ENCODE data around the gene RABEP2.

The RABEP2 gene

GRCh38 chr16:28967156-28967555 lies 42.1 kb upstream of the RABEP2 start:
- Histone ChIP-seq H2BK15ac (ENCODE audit: low read length) (no peak overlapping the region), H3K14ac (ENCODE audit: low read length) (no peak overlapping the region), H3K4me3 (ENCODE audit: low read length in 2 of 2) (no peak overlapping the region), H3K9me3 (replicated peaks in 1 of 2; ENCODE audit: control insufficient read depth in 2 of 2, insufficient read depth in 1 of 2, low read depth in 1 of 2, low read length in 2 of 2) (no peaks in the 10 kb centered on the region), H4K91ac (ENCODE audit: low read depth, low read length, poor library complexity) (no peak overlapping the region), H4K8ac (ENCODE audit: low read depth, low read length) (no peak overlapping the region), H2AFZ (ENCODE audit: low read length) (no peak overlapping the region), H3K27ac (replicated peaks; ENCODE audit: low read length) (no peak overlapping the region), H3K18ac (ENCODE audit: low read length) (no peak overlapping the region), H3K23ac (ENCODE audit: low read depth, low read length, poor library complexity) (no peak overlapping the region), H3K27me3 (ENCODE audit: control insufficient read depth in 3 of 3, insufficient read depth in 3 of 3, low read depth in 1 of 3, low read length in 3 of 3) (no peaks in the 10 kb centered on the region), H3K4me2 (ENCODE audit: insufficient read depth, low read length, poor library complexity, severe bottlenecking) (no peak overlapping the region), H3K9ac (ENCODE audit: low read depth, low read length, poor library complexity) (no peak overlapping the region), H2BK12ac (ENCODE audit: low read length) (no peak overlapping the region), H3K79me1 (ENCODE audit: low read depth, low read length) (peaks cover 4% of the 10 kb centered on the region), H3K4me1 (ENCODE audit: control insufficient read depth in 2 of 2, insufficient read depth in 1 of 2, low read depth in 1 of 2, low read length in 2 of 2) (no peaks in the 10 kb centered on the region), H3K4ac (ENCODE audit: low read length) (no peak overlapping the region), H2BK5ac (ENCODE audit: low read length) (no peak overlapping the region), H3K36me3 (replicated peaks in 1 of 2; ENCODE audit: control insufficient read depth in 2 of 2, insufficient read depth in 2 of 2, low read length in 2 of 2) (peaks cover 26 to 39% of the 10 kb centered on the region in 2 donors), H2BK120ac (ENCODE audit: low read depth, low read length) (no peak overlapping the region), H2AK5ac (ENCODE audit: low read depth, low read length) (no peak overlapping the region)
- WGBS, 2 donors (ENCODE audit: extremely low coverage in 2 of 2, insufficient read length in 2 of 2, insufficient replicate concordance in 1 of 2), result no CpG with 5 or more reads among the region's 4 CpGs
- DNase-seq (ENCODE audit: low spot score), result no peak

- Histone ChIP-seq H2AFZ (ENCODE audit: low read length) (no peak overlapping the region), H3K9me3 (replicated peaks in 1 of 2; ENCODE audit: control insufficient read depth in 2 of 2, insufficient read depth in 1 of 2, low read depth in 1 of 2, low read length in 2 of 2) (no peaks in the 10 kb centered on the region), H3K14ac (ENCODE audit: low read length) (no peak overlapping the region), H3K4me1 (ENCODE audit: control insufficient read depth in 2 of 2, insufficient read depth in 1 of 2, low read depth in 1 of 2, low read length in 2 of 2) (no peaks in the 10 kb centered on the region), H2AK5ac (ENCODE audit: low read depth, low read length) (no peak overlapping the region), H3K4me3 (ENCODE audit: low read length in 2 of 2) (no peak overlapping the region), H2BK5ac (ENCODE audit: low read length) (no peak overlapping the region), H2BK12ac (ENCODE audit: low read length) (no peak overlapping the region), H3K36me3 (replicated peaks in 1 of 2; ENCODE audit: control insufficient read depth in 2 of 2, insufficient read depth in 2 of 2, low read length in 2 of 2) (peaks cover 32 to 63% of the 10 kb centered on the region in 2 donors), H3K4ac (ENCODE audit: low read length) (no peak overlapping the region), H4K8ac (ENCODE audit: low read depth, low read length) (no peak overlapping the region), H3K18ac (ENCODE audit: low read length) (no peak overlapping the region), H3K27ac (replicated peaks; ENCODE audit: low read length) (no peak overlapping the region), H3K27me3 (ENCODE audit: control insufficient read depth in 3 of 3, insufficient read depth in 3 of 3, low read depth in 1 of 3, low read length in 3 of 3) (no peaks in the 10 kb centered on the region), H3K9ac (ENCODE audit: low read depth, low read length, poor library complexity) (no peak overlapping the region), H2BK120ac (ENCODE audit: low read depth, low read length) (no peak overlapping the region), H3K23ac (ENCODE audit: low read depth, low read length, poor library complexity) (no peak overlapping the region), H2BK15ac (ENCODE audit: low read length) (no peak overlapping the region), H3K79me1 (ENCODE audit: low read depth, low read length) (peaks cover 4% of the 10 kb centered on the region), H3K4me2 (ENCODE audit: insufficient read depth, low read length, poor library complexity, severe bottlenecking) (no peak overlapping the region), H4K91ac (ENCODE audit: low read depth, low read length, poor library complexity) (no peak overlapping the region)
- DNase-seq (ENCODE audit: low spot score), result no peak
- WGBS, 2 donors (ENCODE audit: extremely low coverage in 2 of 2, insufficient read length in 2 of 2, insufficient replicate concordance in 1 of 2), result no CpG with 5 or more reads among the region's 2 CpGs
Measured at GRCh38 chr16:28964496-28964895, 39.5 kb upstream of the RABEP2 start.

- Histone ChIP-seq H3K4me1 (ENCODE audit: control insufficient read depth in 2 of 2, insufficient read depth in 1 of 2, low read depth in 1 of 2, low read length in 2 of 2) (no peaks in the 10 kb centered on the region), H3K79me1 (ENCODE audit: low read depth, low read length) (peaks cover 4% of the 10 kb centered on the region), H3K23ac (ENCODE audit: low read depth, low read length, poor library complexity) (no peak overlapping the region), H3K4me3 (ENCODE audit: low read length in 2 of 2) (no peak overlapping the region), H3K36me3 (replicated peaks in 1 of 2; ENCODE audit: control insufficient read depth in 2 of 2, insufficient read depth in 2 of 2, low read length in 2 of 2) (peaks cover 33 to 67% of the 10 kb centered on the region in 2 donors), H2BK5ac (ENCODE audit: low read length) (no peak overlapping the region), H4K8ac (ENCODE audit: low read depth, low read length) (no peak overlapping the region), H3K4ac (ENCODE audit: low read length) (no peak overlapping the region), H3K27me3 (ENCODE audit: control insufficient read depth in 3 of 3, insufficient read depth in 3 of 3, low read depth in 1 of 3, low read length in 3 of 3) (no peaks in the 10 kb centered on the region), H3K9me3 (replicated peaks in 1 of 2; ENCODE audit: control insufficient read depth in 2 of 2, insufficient read depth in 1 of 2, low read depth in 1 of 2, low read length in 2 of 2) (no peaks in the 10 kb centered on the region), H2BK120ac (ENCODE audit: low read depth, low read length) (no peak overlapping the region), H3K18ac (ENCODE audit: low read length) (no peak overlapping the region), H3K27ac (replicated peaks; ENCODE audit: low read length) (no peak overlapping the region), H3K4me2 (ENCODE audit: insufficient read depth, low read length, poor library complexity, severe bottlenecking) (no peak overlapping the region), H2BK15ac (ENCODE audit: low read length) (no peak overlapping the region), H3K14ac (ENCODE audit: low read length) (no peak overlapping the region), H2AFZ (ENCODE audit: low read length) (no peak overlapping the region), H2AK5ac (ENCODE audit: low read depth, low read length) (no peak overlapping the region), H3K9ac (ENCODE audit: low read depth, low read length, poor library complexity) (no peak overlapping the region), H4K91ac (ENCODE audit: low read depth, low read length, poor library complexity) (no peak overlapping the region), H2BK12ac (ENCODE audit: low read length) (no peak overlapping the region)
- DNase-seq (ENCODE audit: low spot score), result no peak
- no CpG with 5 or more reads among the region's 3 CpGs for WGBS, 2 donors (ENCODE audit: extremely low coverage in 2 of 2, insufficient read length in 2 of 2, insufficient replicate concordance in 1 of 2)
Measured at GRCh38 chr16:28964072-28964471, 39.0 kb upstream of the RABEP2 start.

DNA sequence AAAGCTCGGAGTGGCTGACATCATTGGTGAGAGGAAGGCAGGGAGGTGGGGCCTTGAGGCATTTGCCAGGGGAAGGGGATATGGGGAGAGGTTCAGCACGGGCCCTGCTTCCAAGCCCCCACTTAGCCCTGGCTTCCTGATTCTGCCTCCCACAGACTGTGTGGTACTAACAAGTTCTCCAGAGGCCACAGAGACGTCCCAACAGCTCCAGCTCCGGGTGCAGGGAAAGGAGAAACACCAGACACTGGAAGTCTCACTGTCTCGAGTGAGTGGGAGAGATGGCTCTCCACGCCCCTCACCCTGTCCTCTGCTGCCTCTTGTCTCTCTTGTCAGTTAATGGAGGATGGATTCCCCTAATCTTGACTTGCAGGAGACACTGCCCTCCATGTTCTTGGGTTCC lies 33.8 kb upstream of the RABEP2 start:
- WGBS, 2 donors (ENCODE audit: extremely low coverage in 2 of 2, insufficient read length in 2 of 2, insufficient replicate concordance in 1 of 2), result no CpG with 5 or more reads among the region's 6 CpGs
- Histone ChIP-seq H3K36me3 (replicated peaks in 1 of 2; ENCODE audit: control insufficient read depth in 2 of 2, insufficient read depth in 2 of 2, low read length in 2 of 2) (peaks cover 57 to 96% of the 10 kb centered on the region in 2 donors), H3K18ac (ENCODE audit: low read length) (no peak overlapping the region)

More for the DNA sequence above, 33.8 kb upstream of the RABEP2 start:
- H3K4me1 ChIP-seq (ENCODE audit: control insufficient read depth in 2 of 2, insufficient read depth in 1 of 2, low read depth in 1 of 2, low read length in 2 of 2), result no peaks in the 10 kb centered on the region
- H3K79me1 ChIP-seq (ENCODE audit: low read depth, low read length), result peaks cover 5% of the 10 kb centered on the region
- H2BK12ac ChIP-seq (ENCODE audit: low read length), result no peak overlapping the region
- H3K14ac ChIP-seq (ENCODE audit: low read length), result no peak overlapping the region
- no peak overlapping the region for H2AFZ ChIP-seq (ENCODE audit: low read length)
- no peak overlapping the region for H3K4ac ChIP-seq (ENCODE audit: low read length)
- H2BK5ac ChIP-seq (ENCODE audit: low read length), result no peak overlapping the region
- H3K4me3 ChIP-seq (ENCODE audit: low read length in 2 of 2), result no peak overlapping the region
- no peak overlapping the region for H3K27ac ChIP-seq (replicated peaks; ENCODE audit: low read length)
- no peak overlapping the region for H2BK120ac ChIP-seq (ENCODE audit: low read depth, low read length)
- no peak overlapping the region for H4K91ac ChIP-seq (ENCODE audit: low read depth, low read length, poor library complexity)
- H3K9ac ChIP-seq (ENCODE audit: low read depth, low read length, poor library complexity), result no peak overlapping the region
- DNase-seq (ENCODE audit: low spot score), result no peak
- H3K9me3 ChIP-seq (replicated peaks in 1 of 2; ENCODE audit: control insufficient read depth in 2 of 2, insufficient read depth in 1 of 2, low read depth in 1 of 2, low read length in 2 of 2), result no peaks in the 10 kb centered on the region
- H3K4me2 ChIP-seq (ENCODE audit: insufficient read depth, low read length, poor library complexity, severe bottlenecking), result no peak overlapping the region
- no peak overlapping the region for H2AK5ac ChIP-seq (ENCODE audit: low read depth, low read length)
- no peaks in the 10 kb centered on the region for H3K27me3 ChIP-seq (ENCODE audit: control insufficient read depth in 3 of 3, insufficient read depth in 3 of 3, low read depth in 1 of 3, low read length in 3 of 3)
- no peak overlapping the region for H3K23ac ChIP-seq (ENCODE audit: low read depth, low read length, poor library complexity)
- no peak overlapping the region for H4K8ac ChIP-seq (ENCODE audit: low read depth, low read length)
- H2BK15ac ChIP-seq (ENCODE audit: low read length), result no peak overlapping the region
